NCI-H1417 (cell line): Measurements from ENCODE around the gene ZMPSTE24.

Experiments
- DNase-seq, 3 experiments: peaks; one replicate each; lab custom pipeline; 2025; lab: John Stamatoyannopoulos, UW

The ZMPSTE24 gene

DNA sequence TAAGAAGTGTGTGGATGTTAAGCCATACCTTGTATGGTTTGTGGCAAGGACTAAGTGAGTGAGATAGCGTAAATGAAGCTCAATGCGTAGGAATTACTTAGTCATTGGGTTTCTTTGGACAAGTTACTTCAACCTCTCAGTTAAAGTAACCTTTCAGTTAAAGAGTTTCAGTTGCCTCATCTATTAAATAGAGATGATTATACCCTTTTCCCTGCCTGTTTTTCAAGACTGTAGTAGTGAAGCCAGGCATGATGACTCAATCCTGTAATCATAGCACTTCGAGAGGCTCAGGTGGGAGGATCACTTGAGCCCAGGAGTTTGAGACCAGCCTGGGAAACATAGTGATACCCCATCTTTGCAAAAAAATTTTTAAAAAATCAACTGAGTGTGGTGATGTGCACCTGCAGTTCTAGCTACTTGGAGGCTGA, 6.3 kb downstream of the ZMPSTE24 start:
- DNase-seq = no peak

DNA sequence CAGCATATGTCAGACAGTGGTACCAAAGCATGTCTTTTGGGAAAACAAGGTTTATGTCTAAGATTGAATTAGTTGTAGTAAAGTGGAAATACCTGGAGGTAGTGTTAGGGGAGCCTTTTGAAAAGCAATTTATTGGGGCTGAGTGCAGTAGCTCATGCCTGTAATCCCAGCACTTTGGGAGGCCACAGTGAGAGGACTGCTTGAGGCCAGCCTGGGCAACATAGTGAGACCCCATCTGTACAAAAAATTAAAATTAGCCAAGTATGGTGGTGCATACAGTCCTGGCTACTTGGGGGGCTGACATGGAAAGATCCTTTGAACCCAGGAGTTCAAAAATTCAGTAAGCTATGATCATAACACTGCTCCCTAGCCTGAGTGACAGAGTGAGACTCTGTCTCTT, 7.3 kb downstream of the ZMPSTE24 start:
- DNase-seq = no peak

DNA sequence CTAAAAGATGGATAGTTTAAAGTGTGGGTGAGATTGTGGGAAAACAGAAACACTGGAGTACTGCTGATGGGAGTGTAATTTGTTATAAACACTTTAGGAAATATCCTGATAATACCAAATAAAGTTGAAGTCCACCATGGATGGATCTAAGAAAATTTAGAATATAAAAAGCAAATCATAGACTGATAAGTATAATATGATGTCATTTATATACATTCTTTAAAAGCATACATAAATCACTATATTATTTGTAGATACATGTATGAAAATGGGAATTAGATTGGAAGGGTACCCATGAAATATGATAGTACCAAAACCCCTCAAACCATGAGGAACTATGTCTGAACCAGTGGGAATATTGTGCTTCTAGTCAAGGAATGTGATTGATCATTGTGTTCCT, 7.9 kb downstream of the ZMPSTE24 start:
- DNase-seq = no peak

DNA sequence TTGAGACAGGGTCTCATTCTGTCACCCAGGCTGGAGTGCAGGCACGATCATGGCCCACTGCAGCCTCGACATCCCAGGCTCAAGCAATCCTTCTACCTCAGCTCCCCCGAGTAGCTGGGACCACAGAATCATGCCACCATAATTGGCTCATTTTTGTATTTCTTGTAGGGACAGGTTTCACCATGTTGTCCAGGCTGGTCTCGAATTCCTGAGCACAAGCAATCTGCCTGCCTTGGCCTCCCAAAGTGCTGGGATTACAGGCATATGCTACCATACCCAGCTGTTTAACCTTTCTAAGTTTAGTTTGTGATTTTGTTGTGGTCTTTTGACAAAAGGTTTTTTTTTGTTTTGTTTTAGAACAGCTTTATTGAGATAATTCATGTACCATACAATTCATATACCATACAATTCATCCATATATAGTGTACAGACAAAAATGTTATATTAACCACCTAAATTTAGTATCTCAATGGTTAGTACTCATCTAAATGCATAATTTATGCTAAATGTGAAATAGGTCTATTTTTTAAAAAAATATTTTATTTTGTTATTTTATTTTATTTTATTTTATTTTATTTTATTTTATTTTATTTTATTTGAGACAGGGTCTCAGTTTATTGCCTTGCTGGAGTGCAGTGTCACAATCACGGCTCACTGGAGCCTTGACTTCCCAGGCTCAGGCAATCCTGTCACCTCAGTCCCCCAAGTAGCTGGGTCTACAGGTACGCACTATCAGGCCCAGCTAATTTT, 8.9 kb downstream of the ZMPSTE24 start:
- DNase-seq = no peak

DNA sequence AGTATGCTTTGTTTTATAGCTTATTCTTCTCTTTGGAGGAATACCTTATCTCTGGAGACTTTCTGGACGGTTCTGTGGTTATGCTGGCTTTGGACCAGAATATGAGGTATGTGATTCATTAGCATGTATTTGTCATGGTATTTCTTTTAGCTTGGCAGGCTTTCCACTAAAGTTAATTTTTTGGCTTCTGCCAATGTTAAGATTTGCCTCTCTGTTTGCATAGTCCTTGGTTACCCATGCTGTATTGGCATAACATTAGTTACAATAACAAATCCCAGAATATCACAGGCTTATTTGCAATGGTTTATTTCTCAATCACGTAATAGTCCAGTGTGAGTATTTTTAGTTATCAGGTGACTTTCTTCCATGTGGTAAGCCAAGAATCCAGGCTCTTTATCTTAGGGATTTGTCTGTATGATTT, 9.7 kb downstream of the ZMPSTE24 start:
- no peak for DNase-seq

DNA sequence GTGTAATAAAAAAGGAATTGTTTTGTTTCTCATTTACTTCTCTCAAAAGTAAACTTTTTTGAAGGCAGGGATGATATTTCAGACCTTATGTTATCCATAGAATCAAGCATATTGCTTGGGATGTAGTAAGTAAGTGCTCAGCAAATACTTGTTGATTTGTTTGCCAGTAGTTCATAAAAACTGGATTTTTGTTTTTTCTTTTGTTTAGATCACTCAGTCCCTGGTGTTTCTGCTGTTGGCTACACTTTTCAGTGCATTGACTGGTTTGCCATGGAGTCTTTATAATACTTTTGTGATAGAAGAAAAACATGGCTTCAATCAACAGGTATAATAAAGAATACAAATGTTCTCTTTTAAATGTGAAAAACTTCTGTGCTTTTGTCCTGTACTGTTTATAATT, 10.2 kb downstream of the ZMPSTE24 start:
- DNase-seq = no peak

DNA sequence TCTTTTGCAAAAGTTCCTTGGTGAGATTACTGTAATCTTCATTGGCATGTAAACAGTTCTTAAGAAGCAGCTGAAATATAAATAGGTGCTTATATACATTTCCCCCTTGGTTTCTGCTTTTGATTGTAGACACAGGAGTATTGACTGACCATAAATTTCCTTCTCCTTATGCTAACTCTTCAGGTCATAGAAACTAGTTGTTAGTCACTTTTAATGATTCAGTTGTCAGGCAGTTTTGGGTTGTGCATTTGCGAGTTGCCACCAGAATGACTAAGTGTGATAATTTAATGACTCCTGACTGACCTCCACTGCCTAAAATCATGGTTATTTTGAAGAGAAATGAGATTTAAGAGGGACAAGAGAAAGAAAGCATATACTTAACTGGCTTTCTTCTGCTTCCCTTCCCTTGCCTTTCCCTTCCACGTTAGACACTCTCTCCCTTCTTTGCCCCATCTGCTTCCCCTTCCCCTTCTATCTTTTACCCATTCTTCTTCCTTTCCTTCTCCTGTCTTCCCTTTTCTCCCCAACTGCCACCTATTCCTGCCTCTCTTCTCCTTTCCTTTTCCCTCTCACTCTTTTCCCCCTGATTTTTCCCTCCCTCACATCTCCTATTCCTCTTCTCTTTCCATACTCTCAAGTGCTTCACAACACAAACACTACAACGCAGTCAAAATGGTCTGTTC, 12.3 kb downstream of the ZMPSTE24 start:
- DNase-seq = no peak

DNA sequence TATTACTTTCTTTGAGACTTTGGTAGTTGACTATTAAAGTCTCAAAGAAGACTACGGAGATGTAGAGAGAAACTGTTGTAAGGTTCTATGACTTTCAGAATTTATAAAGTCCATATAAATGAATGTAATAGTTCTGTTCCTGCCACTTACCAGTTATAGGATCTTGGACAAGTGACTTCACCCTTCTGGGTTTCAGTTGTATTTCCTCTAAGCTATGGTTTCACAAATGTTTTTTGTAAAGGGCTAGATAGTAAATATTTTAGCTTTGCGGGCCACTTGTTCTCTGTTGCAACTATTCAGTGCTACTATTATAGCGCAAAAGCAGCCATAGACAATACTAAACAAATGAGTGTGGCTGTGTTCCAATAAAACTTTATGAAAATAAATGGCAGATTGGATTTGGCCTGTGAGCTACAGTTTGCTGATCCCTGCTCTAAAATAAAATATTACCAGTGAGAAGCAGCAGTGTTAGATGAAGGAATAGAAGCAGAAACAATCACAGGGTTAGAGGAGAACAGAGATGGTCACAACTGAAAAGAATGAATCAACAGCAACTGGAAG, 14.7 kb downstream of the ZMPSTE24 start:
- DNase-seq = no peak

DNA sequence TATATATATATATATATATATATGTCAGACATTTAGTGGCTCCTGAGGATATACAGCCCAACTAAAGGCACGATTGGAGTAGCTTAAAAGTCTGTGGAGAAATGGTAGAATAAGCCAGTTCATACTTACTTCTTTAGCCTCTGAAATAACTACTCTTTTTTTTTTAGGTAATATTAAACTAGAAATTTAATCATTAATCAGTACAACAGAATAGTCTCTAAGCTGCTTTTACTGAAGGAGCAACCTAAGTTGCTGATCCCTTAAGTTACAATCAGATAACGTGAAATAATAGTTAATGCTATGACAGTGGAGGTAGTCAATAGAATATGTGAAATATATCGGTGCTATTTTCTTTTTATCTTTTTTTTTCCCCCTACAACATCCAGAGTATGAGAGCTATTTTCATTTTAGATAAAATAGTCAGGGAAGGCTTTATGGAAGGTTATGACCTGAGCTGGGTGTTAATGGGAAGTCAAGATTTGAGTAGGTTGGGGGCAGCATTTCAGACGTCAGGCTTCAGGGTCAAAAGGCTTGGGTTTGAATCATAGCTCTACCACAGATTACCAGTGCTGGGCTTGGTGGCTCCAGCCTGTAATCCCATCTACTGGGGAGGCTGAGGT, 15.6 kb downstream of the ZMPSTE24 start:
- no peak for DNase-seq

DNA sequence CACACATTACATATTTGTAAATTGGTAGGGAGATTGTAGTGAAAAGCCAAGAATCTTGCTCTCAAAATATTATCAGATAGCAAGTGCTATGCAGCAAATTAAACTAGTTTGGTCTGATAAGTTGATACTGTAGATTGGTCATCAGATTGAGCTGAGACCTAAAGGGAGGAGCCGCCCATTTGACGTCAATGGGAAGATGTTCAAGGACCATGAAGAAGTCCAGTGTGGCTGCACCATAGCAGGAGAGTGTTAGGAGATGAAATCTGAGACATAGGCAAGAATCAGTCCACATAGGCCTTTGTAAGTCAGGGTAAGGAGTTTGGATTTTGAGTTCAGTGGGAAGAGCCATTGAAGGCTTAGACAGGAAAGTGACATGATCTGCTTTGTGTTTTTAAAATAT, 16.3 kb downstream of the ZMPSTE24 start:
- no peak for DNase-seq

DNA sequence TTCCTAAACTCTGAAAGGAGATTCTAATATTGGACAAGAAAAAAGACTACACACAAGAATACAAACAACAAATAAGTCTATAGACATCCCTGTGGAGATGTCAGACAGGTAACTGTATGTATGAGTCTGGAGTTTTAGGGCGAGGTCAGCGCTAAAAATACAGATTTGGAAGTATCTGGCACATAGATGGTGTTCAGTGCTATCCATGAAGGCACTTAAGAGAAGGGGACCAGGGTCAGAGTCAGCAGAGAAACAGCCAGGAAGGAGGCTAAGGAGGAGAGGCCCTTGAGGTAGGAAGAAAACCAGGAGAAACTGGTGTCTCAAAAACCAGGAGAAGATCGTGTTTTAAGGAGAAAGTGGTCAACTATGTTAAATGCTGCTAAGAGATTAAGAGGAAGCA, 18.1 kb downstream of the ZMPSTE24 start:
- no peak for DNase-seq

DNA sequence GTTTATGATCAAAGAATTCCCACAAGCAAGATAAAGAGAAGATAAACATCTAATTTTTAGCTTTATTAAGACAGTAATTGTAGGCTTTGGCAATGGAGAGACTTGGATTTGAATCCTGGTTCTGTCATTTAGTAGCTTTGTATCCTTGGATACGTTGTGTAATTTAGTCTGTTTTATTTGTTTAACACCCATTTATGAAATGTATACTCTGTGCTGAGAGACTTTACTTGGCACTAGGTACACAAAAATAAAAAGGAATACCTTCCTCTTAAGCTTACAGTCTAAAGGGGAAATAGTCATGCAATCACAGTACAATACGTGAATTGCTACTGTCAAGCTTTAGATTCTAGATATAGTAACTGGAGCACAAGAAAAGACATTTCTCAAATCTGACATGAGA, 23.8 kb downstream of the ZMPSTE24 start:
- DNase-seq = peak in 1 of 3 experiments; percentile 60

DNA sequence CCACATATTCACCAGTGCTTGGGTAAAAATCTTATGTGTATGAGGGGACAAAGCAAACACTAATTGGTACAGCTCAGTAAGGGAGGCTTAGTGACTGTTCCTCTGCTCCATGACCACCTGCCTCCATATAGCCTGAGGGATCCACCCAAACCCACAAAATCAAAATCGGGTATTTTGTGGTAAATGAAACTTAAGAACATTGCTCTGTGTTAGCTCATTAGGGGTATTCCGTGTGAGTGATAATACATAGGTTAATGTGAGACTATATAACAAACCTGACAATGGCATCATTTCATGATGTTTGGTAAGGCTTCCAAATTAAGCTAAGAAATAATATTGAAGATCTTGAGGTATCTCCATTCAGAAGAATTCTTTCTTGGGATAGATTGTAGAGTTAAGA, 33.3 kb downstream of the ZMPSTE24 start:
- DNase-seq = no peak

DNA sequence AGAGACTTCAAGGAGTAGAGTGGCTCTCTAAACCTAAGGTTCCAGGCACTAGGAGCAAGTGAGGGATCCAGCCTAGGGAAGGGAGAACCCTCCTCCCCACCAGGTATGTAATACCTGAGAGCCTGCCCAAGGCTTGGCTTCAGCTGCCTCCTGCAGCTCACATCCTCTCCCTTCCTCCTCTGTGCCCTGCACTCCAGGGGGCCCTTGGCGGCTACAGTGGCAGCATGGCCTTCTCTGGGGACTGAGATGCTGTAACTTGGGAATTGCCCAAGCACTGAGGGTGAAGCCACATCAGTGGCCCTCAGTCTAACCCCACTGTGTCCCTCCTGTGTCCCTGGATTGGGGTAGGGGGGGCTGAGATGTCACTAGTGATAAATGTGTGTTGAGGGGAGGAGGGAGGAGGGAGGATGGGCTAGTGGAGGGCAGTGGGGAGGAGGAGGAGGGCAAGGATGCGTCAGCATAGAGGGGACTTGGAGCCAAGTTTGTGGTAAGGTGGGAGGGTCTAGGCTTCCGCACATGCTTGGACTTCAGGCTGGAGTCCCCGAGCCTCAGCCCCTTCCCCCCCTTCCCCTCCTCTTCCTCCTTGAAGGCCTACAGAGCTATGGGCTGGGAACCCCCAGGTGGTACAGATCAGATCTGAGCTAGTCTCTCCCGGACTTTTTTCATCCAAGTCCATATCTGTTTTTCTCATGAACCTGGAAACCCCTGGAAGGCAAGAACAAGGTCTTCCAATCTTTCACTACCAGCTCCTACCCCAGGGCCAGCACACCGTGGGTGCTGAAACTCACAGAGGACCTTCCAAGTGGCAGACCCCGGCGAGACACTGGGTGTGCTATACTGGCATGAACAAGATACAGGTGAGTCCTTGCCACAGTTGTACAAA, 41.6 kb downstream of the ZMPSTE24 start:
- DNase-seq = no peak

DNA sequence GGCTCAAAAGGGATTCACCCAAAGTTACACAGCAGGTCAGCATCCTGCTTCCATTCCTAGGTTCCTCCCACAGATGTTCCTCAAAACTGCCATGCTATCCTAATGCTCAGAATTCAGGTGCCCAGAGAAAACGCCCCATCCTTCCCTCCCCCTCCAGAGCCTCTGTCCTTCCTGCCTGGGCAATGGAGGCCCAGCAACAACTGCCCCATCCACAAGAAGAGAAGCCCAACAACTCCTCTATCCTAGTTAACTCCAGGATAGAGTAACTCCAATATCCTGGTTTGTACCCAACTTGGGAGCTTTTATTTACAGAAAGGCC, 42.2 kb downstream of the ZMPSTE24 start:
- DNase-seq = no peak

DNA sequence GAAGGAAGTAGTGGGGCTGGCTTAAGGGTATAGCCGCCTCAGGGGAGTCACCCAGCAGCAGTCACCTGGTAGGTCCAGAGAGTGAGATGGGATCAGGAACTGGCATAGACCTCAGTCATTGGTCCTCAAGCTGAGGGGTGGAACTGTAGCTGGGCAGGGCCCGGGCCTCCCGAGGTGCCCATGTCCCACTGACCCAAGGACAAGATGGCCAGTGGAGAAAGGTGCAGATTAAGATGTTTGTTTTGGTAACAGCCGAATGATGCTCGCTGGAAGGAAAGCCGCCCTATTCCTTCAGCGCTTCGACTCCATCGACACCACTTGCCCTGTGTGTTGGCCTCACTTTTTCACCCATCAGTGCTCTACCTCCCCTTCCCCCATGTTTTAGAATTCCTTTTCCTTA, 42.6 kb downstream of the ZMPSTE24 start:
- no peak for DNase-seq

DNA sequence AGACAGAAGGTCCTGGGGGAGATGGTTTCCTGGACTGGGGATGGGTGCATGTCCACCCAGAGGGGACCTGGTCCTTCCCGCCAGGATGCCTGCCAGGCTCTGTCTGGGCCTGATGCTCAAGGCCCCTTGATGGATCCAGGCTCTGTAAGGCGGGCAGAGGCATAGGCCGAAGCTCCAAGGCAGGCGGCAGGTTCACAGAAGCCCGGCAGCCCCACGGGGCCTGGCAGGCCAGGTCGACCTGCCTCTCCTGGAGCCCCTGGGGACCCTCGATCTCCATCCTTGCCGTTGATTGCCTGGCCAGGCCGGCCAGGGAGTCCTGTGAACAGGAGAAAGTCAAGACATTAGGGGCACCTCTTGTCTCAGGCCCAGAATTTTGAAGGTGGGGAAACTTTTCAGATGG, 43.0 kb downstream of the ZMPSTE24 start:
- no peak for DNase-seq

DNA sequence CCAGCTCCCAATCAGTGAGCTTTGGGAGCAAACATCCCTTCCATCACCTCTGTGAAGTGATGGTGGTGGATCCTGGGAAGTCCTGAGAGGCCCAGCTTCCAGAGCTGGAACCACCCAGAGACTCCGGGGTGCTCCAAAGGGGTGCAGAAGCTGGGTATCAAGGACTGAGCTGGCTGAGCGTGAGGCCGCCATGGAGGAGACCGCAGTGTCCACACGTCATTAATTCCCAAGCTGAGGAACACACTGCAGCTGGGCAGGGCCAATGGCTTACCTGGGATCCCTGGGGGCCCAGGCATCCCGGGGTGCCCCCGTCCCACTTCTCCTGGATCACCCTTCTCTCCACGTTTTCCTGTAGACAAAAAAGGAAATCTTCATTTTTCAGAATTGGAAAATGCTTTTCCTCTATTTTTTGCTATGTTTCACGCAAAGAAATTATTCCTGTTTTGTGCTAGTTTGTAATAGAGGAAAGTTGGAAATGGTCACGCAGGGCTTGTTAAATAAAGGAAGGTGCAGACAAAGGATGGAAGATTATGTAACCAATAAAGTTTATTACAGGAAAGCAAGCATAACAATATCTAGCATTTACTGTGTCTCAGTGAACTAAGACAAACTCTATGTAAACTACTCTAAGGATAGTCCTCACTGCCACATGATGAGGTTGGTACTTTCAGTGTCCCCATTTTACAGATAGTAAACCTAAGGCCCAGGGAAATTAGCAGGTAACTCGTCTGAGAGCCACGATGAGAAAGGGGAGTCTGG, 43.7 kb downstream of the ZMPSTE24 start:
- no peak for DNase-seq

DNA sequence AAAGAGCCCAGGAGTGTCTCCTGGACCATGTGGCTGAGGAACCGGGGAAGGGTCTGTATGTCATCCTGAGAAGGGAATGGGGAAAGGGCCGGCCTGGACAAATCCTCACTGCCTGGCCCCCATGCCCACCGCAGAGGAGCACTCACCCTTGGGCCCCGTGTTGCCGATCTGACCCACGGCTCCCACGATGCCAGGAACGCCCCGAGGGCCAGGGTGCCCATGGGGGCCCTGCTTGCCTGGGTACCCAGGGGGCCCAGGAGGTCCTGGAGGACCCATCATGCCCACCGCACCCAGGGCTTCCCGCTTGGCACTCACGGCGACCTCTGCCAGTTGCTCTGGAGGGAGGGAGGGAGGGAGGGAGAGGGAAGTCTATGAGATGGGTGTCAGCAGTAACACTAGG, 44.4 kb downstream of the ZMPSTE24 start:
- DNase-seq = no peak

DNA sequence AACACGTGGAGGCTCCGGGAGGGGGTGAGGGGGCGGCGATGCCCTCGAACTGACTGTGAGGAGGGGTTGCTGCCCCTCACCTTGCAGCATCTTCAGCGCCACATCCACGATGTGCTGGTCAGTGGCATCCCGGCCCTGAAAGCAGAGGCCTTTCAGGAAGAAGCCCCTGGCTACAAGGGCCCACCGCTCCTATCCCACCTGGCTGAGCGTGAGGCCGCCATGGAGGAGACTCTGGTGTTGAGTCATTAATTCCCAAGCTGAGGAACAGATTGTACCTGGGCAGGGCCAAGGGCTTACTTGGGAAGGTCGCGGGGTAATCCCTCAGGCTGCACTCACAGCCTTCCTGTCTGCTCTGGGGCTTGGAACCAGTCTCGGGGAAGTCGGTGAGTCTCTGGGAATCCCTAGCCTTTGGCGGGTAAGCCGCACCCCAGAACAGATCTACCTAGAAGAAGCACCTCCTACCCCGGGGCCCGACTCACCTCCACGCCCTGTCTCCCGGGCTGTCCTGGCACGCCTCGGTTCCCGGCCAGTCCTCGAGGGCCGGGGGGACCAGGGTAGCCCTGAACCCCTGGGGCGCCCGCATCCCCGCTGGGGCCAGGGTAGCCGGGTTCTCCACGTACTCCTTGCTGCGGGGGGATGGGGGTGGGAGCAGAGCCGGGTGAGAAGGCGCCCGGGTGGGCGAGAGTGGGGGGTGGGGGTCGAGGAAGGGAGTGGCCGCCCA, 45.2 kb downstream of the ZMPSTE24 start:
- no peak for DNase-seq

DNA sequence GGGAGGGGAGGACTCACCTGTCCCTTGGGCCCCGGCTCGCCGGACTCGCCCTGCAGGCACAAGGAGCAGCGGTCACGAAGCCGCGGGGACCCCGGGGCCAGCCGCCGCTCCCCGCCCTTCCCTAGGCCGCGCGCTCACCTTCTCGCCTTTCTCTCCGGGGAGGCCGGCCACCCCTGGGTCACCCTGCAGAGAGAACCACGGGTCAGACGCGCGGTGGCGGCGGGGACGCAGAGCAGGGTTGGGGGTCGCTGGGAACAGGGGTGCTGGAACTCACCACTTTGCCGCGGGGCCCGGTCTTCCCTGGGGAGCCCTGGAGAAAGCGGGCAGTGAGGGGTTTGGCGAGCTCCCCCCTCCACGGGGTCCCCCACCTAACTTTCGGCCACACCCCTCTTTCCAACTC, 45.8 kb downstream of the ZMPSTE24 start:
- DNase-seq = no peak
